NCI-H2029 treated with DMSO at 0.1 percent for 48 hours (cell line): ENCODE results near the gene DYSF.

Experiments
- DNase-seq: peaks from one replicate; lab custom pipeline; 2025; lab: John Stamatoyannopoulos, UW

The DYSF gene

DNA sequence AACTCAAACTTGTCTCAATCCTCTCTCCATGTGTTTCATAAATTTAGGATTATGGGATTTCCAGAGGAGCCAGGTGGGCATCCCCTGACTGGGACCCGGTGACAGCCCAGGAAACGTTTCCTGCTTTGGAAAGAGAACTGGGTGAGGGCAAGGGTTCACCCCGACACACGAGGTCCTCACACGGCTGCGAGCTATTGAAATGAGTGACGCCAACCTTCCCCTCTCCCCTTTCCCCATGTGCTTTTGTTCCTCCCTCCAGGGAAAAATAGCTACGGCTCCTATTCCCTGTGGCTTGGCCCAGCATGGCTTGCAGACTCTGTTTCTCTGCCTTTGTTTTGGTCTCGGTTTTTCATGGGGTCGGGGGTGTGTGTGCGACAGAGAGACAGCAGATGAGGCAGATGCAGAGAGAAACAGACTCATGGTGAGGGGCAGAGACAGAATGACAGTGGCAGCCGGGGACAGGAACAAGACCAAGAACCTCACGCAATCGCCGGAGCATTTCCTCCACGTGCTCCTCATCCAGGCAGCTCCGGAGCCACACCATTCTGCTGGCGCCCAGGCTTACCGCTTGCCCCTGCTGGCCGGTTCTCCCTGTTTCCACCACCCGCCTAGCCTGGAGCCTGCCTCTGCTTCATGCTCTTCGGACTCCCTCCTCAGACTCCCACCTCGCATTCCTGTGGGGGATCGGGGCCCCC, 238.5 kb downstream of the DYSF start:
- no peak for DNase-seq

DNA sequence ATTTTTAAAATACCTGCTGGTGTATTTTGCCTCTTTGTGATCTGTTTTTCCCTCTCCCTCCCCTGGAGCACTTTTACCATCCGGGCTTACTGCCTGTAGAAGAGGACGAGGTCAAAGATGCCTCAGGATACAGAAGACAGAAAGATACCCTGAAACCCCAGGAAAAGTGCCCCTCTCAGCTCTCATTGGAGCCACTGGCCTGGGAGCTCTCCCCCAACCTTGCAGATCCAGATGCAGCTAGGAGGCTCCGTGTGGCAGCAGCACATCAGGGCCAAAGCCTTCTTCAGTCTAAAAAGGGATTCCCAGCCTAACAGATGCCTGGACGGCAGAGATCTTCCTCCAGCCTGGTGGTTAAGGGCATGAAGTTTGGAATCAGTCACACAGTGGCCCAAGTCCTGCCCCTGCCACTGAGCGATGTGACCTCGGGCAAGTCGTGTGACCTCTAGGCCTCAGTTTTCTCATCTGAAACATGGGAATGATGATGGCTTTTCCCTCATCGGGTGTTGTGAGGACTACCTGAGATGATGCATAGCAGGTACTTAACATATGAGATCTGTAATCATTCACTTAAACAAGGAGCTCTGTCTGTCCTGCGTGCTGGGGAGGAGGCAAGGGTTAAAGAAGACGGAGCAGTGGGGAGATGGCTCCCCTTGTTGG, 239.4 kb downstream of the DYSF start:
- DNase-seq = no peak

DNA sequence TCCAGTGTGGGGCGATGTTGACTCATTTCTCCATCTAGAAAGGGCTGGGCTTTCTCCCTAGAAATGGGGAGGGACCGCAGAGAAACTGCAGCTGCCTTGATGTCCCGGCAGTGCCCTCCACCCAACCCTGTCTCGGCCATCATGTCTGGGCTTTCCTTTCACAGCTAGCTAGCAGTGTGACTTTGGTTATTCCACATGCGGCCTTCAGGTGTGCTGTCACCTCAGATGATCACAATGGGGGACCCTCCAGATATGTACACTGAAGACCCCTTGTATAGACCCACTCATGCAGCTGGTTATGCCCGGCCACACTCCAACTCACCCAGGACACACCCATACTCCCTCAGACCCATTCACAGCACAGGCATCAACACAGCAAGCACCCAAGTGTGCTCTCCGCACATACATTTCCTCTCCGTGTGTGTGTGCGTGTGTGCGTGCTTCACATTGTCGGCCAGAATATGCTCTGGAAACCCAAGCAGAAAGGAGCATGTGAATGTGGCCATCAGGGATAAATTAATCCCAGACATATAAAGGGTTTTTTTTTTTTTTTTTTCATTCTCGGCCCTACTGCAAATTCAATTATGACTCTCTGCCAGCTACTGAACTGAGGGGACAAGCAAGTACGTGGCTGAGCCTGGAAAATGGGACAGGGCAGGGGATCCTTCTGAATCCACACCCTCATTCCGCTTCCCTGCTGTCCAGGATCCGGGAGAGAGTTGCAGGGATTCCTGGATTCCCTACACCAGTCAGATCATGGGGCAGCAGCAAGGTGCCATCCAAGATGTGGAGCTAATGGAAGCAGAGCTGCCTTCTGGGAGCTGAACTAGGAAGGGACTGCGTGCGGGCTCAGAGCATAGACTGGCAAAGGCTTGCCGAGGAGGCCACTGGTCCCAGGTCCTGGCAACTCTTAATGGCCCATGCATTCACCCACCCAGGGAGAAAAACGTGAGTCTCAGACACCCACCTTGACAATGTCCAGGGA, 240.2 kb downstream of the DYSF start:
- no peak for DNase-seq

DNA sequence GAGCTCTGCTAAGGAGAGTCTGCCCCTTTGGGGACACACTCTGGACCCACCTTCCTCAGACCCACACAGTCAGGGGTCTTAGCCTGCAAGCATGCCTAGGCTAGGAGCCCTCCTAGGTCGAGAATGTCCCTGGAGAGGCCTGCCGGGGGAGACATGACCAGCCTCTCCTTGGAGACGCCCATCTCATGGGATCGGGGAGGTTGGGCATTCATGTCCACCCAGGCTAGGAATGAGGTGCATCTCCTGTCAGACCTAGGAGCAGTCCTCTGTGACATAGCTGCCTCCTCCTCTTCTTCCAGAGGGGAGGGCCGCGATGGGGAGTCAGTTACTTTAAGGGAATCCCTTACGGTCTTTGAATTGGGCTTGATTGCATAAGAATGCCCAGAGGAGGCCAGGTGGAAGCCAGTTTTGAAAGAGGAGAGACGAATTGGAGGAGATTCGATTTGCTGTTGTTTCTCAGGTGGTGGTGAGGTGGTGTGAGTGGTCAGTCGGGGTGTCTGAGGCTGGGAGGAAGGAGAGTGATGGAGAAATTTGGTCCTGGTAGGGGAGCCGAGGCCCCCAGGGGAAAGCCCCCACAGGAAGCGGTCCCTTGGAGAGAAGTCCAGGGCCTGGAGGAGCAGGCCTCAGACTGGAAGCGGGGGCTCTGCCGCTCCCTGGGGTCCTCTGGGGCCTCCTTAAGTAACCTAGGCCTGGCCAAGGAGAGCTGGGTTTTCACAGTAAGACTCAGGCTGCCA, 241.3 kb downstream of the DYSF start:
- no peak for DNase-seq

DNA sequence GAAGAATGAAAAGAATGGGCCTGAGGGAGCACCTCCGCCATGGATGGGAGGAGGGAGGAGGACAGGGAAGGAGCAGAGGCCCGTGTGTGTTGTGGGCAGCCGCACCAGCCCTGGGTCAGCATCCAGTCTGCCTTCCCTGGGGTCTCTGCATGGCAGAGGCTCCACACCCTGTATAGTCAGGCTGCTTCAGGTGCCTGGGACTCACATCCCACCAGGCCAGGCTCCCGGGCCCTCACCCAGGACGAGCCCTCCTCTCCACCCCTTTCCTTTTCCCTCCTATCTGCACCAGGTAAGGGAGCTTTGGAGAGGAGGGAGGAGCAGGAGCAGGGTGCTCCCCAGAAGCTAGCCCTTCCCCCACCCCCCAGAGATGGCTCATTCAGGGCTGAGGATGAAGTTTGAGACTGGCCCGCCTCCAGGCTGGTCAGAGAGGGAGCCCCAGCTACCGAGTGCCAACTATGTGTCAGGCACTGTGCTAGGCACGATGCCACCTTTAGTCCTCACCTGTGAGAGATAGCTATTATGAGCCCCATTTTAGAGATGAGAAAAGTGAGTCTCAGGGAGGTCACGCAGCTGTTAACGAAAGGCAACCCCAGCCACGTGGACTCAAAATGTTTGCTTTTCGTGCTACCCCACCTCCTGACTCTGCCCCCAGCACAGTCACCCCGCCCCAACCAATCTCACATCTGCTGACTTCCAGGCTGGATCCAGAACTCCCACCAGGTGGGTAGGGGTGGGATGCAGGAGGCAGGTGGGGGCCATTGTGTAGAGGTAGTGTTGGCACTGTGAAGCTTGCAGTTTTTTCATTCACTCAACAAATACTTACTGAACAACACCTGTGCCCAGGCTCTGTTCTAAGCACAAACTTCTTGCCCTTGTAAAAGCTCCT, 242.1 kb downstream of the DYSF start:
- DNase-seq = no peak

DNA sequence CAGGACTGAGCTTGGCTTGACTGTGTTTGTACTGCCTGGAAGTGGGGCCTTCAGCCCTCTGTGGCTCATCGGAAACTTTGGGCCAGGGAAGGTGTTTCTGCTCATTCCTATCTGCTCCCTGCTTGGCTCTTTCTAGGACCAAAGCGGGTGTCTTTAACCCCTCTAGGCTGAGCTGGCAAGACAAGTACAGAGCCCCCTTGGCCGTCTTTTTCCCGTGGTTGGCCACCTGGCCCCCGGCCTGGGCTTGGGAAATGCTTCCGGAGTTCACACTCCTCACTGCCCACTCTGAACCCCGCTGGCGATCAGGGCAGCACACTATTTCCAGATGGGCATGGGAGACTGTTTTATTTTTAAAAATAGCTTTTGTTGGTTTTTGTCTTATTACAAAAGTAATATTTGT, 243.0 kb downstream of the DYSF start:
- DNase-seq = no peak

DNA sequence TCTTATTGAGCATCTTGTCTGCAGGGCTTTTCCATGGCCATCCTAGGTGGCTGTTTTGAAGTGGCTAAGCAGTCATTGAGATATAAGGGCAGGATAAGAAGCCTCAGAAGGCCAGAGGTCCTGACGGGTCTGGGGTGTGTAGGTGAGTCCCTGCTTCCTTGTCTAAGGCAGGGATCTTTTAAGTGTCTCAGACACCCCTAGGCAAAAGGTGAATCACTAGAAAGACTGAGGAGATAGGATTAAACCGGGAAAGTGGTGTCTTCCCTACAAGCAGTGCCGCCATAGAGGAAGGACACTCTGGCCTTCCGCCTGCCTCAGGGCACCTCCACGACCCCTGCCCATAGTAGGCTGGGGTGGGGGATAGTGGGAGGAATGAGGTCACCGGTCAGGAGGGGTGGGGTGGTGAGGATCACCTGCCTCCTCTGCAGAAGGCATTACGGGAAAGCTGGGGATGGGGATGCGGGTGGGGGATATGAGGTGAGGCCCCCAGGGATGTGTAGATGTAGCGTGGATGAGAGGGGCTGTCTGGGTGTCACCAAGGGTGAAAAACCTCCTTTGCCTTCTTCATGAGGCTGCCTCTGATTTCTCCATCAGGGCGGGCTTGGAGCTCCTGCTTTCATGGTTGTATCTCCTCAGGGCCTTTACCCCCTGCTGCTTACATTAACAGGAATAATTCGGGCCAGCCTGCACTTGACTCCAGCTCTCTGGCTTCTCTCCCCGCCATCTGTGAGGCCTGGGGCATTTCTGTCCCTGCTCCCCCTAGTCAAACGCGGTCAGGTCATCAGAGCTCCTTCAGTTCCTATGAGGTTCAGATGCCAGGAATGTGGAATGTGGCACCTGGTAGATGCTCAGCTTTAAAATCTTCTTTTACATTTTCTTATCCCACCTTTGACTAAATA, 244.0 kb downstream of the DYSF start:
- no peak for DNase-seq

DNA sequence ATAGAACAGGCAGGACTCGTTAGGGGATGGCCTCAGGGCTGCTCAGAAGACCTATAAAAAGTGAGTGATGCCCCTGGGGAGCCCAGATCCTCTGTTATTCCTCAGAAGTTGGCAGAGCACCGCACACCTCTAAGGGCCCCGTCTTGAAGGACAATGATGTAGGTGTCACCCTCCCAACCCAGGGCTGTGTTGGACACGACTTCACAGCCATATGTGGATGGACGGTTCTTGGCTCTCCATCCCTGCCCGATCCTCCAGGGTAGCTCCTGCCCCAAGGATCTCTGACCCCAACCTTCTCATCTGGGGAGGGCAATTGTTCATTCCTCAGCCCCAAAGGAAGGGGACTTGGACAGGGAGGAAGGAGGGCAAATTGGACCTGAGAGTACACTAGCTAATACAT, 246.1 kb downstream of the DYSF start:
- DNase-seq = no peak

DNA sequence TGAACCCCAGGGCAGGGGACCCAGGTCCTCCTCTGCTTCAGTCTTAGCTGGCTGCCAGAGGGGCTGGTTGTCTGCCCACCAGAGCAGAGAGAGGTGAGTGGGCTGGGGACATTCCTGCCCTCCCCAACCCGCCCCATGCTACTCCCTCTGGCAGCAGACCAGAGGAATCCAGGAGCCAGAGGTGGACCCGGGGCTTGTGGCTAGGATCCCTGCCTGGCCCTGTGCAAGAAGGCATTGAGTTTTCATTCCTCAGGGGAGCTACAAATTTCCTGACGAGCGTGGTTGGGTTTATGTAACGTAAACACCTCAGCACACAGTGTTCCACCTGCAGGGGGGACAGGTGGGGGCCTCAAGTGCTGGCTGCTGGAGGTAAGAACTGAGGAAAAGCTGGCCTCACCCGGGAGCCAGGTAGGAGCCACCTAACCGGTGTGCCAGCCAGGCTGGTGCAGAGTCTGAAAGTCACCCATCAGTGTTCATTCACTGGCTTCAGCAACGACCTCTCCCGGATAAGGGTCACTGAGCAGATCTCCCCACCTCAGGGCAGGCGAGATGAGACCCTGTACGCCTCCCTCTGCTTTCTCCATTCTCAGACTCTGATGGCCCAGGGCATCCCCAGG, 246.8 kb downstream of the DYSF start:
- no peak for DNase-seq

DNA sequence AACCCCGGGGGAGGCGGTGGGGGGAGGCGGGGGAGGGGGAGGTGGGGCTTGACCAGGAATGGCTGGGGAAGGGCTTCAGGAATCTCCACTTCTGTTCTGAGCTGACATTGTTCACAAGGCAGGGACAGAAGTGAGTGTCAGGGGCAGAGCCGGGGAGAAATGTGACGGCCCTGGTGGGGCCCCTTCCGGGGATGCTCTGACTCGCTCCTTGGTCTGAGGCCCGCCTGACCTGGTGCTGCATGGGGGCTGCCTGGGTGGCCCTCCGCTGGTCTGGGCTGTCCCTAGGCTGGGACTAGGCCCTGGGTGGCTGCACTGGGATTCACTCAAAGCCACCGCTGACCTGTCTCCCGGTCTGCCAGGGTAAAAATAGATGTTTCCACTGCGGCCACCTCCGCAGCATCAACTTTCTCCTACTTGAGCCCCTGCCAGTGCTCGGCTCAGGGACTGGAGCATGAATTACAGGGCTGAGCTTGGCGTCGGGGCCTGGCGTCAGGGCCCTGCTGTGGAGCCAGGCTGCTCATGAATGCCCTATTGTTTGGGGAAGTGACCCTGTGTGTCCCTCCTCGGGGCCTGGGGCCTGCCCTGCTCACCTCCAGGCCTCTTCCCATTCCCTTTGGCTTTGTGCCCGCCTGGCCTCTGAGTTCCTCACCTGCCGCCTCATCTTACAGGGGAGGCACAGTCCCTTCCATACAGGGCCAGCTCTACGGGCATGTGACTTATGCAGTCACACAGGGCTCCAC, 247.5 kb downstream of the DYSF start:
- DNase-seq = no peak

DNA sequence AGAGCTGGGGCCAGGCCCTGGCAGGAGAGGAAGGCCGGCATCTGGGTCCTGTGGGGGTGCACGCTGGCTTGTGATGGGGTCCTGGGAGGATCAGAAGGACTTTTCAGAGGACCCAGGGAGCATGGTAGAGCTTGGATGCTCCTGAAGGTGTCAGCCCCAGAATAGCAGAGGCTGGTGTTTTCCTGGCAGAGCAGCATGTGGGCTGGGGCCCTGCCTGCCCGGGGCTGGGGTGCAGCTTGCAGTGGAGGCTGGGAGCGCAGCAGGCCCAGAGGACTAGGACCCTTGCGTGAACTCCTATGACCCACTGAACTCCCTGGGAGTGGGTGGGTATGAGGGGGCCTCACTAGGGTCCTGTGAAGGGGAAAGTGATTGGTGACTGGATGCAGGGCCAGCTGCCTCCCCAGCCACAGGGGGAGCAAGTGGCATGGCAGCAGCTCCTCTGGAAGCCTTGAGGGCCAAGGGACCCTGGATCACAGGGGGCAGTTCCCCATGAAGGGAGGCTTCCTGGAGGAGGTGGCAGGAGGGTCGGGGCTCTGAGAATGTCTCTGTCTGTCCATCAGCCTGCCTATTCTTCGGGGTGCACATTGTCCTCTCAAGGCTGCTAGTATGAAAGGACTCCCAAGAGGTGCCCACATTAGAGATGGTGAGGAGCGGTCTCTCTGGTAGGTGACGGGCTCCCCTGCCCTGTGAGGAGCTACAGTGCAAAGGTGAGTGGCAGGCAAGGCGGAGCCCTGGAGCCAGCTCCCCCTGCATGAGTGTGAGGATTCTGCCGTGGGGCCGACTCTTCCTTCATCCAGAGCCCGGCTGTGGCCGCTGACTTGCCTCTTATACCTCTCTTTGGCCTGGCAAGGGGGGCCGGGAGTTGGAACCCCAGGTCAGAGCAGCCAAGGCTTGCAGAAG, 249.0 kb downstream of the DYSF start:
- DNase-seq = no peak

DNA sequence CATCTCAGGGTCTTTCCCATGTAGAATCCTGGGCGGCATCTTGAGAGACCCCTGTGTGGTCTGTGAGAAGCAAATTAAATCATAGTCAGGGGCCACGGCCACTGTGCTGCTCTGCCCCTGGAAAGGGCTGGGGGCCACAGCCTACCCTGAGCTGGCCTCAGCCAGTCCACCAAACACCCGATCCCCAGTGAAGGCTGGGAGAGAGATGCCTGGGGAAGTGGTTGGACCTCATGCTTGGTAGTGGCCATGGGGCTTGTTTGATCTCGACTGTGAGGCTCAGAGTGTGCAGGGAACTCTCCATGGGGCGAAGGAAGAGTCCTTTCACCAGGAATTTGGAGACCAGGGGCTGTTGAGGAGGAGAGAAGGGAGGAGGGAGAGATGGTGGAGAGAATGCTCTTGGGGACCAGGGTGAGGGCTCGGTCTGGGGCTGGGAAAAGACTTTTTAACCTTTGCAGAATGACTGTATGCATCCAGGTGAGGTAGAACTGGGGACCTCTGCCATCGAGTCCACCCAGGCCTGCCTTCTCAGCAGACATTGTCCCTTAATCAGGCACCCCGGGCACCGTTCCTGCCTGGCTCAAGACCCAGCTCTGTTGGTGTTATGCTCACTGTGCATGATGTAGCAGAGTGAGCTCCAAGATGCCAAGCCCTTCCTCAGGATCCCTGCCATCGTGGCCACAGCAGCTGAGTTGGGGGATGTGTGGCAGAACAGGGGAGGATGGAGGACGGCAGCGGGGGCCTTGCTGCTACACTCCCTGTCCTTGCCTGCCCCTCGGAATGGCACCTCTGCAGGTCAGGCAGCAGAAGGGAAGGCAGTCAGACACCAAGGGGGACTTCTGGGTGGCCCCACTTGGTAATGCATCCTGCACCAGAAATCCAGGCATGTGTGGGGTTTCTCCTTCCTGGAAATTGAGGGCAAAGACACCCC, 249.9 kb downstream of the DYSF start:
- DNase-seq = no peak

DNA sequence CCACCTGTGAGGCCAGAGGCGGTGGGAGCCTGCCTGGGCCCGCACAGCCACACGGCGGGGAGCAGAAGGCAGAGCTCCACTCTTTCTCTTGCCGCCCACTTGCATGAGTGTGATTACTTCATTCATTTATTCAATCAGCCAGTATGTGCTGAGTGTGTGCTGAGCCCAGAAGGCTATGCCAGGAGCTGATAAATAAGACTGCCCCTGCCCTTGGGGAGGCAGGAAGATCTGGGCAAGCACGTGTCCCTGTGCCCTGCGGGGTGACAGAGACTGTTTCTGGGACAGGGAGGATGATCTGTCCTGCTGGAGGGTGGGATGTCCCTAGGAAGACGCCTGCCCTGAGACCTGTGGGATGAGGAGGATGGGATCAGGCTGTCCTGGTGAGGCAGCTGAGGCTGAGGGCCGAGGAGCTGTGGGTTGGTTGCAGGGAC, 250.8 kb downstream of the DYSF start:
- no peak for DNase-seq

DNA sequence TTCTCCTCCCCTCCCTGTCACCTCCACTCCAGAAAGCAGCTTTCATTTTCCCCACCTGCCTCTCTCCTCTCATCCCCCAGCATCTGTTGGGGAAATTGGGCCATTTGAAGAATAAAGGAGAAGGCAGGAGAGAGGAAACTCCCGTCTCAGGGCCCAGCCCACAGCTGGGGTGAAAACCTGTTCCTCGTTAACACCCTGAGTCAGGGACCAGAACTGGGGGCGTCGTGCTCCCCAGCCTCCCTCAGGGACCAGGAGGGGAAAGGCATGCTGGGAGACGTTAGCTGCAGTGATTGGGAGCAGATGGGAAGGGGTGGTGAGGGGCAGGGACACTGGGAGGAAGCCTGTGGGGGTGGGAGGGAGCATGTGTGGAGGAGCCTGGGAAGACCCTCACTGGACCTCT, 251.3 kb downstream of the DYSF start:
- DNase-seq = no peak

DNA sequence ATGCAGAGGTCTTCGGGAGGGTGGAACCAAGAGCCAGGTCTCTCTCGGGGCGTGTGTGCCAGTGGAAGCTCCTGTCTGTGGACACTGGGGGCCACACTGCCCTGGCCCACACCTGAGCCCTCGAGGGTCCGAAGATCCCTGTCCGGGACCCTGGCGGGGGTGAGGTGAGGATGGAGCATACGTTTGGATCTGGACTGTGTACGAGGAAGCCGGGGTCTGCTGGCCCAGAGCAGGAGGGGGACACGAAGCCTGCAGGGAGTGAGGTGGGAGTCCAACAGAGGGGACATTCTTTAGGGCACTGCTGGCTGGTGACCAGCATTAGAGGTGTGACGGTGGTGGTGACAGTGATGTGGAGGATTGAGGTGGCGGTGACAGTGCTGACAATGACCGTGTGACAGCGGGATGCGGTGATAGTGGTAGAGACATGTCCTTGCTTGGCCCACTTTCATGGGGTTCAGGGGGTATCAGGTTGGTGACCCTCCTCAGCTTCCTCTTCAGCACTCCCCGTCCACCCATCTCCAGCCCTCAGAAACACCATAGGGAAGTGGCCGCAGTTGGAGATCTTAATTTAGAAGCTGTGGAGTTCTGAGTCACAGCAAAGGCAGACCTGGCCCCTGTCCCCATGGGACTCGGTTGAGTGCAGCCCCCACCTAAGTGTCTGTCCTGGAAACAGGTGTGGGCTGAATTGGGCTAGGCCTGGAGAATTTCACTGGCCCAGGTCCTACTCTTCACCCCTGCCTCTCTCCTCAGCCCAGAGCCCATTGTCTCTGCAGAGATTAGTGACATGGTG, 252.0 kb downstream of the DYSF start:
- DNase-seq = no peak

DNA sequence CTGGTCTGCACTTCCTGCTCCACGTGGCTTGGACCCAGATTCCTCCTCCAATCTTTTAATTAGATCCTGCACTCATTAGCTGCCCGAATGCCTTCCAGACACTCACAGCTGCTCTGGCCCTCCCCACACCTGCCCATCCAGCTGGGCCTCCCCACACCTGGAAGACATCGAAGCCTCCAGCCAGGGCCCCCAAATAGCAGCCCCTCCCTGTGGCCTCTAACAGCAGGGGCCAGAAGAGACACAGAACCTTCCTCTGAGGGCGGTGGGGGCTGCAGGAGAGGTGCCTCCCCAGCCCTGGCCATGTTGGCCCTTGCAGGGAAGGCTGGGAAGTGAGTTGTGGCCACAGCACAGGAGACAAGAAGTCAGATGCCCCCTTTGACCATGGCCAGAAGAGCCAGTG, 252.8 kb downstream of the DYSF start:
- DNase-seq = no peak
